ENCODE results near the gene SLC39A9.

DNA sequence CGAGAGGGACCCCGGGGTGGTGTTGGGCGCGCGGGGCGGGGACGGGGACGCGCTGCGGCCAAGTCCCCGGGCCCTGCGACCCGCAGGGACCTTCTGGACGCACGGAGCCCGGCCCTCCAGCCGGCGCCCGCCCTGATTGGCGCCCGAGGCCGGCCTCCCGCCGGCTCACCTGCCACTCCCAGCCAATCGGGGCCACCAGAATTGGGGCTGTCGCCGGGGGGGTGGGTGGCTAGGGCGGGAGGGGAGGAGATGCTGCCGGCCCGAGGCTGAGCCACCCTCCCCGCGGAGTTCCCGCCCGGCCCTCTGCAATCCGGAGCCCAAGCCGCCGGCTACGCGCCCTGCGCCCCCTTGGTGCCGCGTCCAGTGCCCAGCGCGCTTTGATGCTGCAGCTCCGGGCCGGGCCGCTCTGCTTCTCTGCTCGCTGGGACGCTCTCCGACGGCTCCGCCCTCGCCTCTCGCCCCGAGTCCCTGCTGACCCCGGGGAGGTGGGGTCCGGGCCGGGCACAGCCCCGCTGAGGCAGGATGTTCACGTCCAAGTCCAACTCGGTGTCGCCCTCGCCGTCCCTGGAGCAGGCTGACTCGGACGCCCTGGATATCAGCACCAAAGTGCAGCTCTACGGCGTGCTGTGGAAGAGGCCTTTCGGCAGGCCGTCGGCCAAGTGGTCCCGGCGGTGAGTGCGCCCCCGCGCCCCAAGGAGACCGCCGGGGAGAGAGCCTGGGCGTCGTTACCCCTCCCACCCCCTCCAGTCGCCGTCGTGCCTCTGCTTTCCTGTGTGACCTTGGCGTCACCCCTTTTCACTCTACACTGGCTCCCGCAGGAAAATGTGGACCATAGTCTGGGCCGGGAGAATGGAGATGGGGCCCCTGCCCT is 86.2 kb downstream of the SLC39A9 start, which contains the start of gene PLEKHD1:
- TF ChIP-seq ESRRG (CRISPR knock-in tag; IDR thresholded peaks at IDR 0.05) (no peak), GLIS3 (CRISPR knock-in tag; IDR thresholded peaks at IDR 0.05) (no peak), CSDC2 (CRISPR knock-in tag; IDR thresholded peaks at IDR 0.05) (no peak), ZFP3 (CRISPR knock-in tag; IDR thresholded peaks at IDR 0.05) (no peak), ZC3H10 (CRISPR knock-in tag; IDR thresholded peaks at IDR 0.05) (no peak), ZNF8 (CRISPR knock-in tag; IDR thresholded peaks at IDR 0.05) (no peak), SNAI2 (CRISPR knock-in tag; IDR thresholded peaks at IDR 0.05) (no peak)
- TF ChIP-seq, protein P1, sequence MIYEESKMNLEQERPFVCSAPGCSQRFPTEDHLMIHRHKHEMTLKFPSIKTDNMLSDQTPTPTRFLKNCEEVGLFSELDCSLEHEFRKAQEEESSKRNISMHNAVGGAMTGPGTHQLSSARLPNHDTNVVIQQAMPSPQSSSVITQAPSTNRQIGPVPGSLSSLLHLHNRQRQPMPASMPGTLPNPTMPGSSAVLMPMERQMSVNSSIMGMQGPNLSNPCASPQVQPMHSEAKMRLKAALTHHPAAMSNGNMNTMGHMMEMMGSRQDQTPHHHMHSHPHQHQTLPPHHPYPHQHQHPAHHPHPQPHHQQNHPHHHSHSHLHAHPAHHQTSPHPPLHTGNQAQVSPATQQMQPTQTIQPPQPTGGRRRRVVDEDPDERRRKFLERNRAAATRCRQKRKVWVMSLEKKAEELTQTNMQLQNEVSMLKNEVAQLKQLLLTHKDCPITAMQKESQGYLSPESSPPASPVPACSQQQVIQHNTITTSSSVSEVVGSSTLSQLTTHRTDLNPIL (CRISPR knock-in tag; IDR thresholded peaks at IDR 0.05; ENCODE audit: low read depth), result no peak
- TF ChIP-seq, protein P2, sequence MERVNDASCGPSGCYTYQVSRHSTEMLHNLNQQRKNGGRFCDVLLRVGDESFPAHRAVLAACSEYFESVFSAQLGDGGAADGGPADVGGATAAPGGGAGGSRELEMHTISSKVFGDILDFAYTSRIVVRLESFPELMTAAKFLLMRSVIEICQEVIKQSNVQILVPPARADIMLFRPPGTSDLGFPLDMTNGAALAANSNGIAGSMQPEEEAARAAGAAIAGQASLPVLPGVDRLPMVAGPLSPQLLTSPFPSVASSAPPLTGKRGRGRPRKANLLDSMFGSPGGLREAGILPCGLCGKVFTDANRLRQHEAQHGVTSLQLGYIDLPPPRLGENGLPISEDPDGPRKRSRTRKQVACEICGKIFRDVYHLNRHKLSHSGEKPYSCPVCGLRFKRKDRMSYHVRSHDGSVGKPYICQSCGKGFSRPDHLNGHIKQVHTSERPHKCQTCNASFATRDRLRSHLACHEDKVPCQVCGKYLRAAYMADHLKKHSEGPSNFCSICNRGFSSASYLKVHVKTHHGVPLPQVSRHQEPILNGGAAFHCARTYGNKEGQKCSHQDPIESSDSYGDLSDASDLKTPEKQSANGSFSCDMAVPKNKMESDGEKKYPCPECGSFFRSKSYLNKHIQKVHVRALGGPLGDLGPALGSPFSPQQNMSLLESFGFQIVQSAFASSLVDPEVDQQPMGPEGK (CRISPR knock-in tag; IDR thresholded peaks at IDR 0.05; ENCODE audit: borderline replicate concordance), result no peak
- TF ChIP-seq, protein P3, sequence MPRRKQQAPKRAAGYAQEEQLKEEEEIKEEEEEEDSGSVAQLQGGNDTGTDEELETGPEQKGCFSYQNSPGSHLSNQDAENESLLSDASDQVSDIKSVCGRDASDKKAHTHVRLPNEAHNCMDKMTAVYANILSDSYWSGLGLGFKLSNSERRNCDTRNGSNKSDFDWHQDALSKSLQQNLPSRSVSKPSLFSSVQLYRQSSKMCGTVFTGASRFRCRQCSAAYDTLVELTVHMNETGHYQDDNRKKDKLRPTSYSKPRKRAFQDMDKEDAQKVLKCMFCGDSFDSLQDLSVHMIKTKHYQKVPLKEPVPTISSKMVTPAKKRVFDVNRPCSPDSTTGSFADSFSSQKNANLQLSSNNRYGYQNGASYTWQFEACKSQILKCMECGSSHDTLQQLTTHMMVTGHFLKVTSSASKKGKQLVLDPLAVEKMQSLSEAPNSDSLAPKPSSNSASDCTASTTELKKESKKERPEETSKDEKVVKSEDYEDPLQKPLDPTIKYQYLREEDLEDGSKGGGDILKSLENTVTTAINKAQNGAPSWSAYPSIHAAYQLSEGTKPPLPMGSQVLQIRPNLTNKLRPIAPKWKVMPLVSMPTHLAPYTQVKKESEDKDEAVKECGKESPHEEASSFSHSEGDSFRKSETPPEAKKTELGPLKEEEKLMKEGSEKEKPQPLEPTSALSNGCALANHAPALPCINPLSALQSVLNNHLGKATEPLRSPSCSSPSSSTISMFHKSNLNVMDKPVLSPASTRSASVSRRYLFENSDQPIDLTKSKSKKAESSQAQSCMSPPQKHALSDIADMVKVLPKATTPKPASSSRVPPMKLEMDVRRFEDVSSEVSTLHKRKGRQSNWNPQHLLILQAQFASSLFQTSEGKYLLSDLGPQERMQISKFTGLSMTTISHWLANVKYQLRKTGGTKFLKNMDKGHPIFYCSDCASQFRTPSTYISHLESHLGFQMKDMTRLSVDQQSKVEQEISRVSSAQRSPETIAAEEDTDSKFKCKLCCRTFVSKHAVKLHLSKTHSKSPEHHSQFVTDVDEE (CRISPR knock-in tag; IDR thresholded peaks at IDR 0.05), result no peak

All from SK-N-SH treated with all-trans-retinoic acid at 6 μM for 48 hours (cell line).